Measurements from ENCODE around the gene HEPACAM2.

The HEPACAM2 gene

DNA sequence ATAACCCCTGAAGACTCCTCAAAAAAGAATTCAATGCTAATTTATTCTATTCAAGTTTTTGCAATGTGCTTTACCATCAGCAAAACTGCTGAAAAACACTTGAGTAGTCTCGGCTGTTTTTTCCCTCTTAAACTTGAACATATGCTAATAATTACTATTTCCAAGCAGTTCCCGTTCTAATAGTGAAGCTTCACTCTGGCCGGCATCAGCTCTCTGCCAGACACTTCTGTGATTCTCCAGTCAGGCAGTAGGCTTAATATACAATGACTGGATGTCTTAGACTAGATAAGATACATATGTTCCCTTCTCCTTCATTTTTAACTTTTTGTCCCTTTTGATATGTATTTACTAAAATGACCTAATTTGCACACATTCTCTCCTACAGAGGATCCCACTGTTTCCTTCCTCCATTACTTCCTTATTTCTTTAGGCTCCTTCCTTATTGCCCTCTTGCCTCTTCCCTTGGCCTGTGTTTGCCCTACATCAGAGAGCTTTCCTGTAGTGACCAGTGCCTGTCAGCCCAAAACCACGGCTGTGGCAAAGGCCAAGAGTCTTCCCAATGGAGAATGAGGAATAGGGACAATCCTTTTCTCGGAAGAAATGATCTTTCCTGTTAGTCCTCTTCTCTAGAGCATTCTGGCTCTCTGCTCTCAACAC, 23.5 kb downstream of the HEPACAM2 start:
- no peak for DNase-seq

DNA sequence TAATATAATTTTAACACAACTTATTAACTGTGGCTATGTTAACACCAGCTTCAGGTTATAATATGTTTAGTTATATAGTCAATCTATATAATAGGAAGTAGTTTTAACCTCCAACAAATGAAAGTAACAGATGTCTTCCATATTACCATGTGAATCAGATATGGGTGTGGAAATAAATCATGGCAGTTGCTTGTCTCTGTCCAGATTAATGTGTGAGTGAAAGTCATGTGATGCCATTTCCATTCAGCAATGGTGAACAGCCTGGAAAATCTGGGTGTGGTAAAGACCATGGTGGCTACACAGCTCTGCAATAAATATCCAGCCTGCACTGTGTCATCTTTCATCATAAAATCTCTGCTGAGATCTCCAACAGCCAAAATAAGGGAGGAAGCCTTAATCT, 27.8 kb downstream of the HEPACAM2 start:
- DNase-seq, result no peak

DNA sequence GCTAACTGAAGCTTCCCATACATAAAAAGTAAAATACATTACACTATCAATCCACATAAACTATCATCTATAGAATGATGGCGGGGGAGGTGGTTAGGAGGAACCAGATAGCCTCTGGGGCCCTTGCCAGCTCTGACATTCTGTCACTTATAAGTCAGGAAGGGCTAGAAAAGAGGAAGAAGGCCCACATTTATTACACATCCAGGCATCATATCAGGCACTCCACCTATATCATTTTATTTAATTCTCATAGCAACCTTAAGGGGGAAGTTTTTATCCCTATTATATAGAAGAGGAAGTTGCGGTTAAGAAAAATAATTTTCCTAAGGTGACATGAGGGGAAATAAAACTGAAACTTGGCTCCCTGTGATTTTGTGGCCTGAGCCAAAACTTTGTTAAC, 29.9 kb downstream of the HEPACAM2 start:
- DNase-seq, result peak in 1 of 2 donors; percentile 2

DNA sequence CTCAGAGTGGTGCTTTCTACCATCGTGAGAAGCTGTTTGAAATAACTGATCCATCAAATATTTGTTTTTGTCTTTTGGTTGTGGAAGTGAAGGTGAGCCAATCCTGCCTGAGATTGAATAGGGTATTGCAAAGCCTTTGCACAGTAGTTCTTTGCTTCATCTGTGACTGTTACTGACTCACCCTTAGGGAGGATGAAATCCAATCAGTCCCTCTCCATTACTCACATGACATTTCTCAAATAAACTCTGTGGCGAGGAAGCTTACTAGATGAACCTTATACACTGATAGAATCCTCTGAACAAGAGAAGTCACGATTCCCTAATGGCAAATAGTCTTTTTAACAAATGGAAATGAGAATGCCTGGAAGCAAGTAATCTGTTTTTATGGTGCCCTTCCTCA, 31.9 kb downstream of the HEPACAM2 start:
- no peak for DNase-seq

DNA sequence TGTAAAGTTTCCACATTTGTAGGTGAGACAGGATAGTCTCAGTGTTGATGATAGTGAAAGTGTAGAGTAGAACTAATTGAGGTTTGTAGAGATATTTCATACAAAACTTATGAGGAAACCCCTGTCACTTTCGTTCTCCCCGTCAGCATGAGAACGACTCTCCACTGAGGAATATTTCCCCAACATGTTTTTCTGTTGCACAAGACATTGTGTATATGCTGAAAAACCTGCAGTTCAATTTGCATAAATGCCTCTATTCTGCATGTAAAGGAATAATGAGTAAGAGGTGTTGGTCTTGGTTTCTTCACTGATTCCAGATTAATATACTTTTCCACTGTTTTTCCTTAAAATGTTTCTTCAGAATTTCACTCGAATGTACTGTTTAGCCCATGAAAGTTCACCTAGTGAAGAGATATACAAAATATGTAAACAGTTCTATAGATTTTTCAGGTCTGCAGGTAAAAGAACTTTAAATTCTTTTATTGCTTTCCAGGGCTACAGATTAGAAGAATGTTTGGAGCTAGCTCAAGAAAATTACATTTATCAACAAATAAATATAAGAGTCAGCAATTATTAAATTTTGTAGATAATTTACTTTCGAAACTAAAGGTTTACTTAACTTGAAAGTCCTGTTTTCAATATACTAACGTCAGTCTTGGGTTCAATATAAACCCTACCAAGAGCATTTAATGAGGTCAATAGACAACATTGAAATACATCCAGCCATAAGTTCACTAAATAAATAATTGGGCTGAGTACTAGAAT, 37.2 kb downstream of the HEPACAM2 start:
- no peak for DNase-seq

DNA sequence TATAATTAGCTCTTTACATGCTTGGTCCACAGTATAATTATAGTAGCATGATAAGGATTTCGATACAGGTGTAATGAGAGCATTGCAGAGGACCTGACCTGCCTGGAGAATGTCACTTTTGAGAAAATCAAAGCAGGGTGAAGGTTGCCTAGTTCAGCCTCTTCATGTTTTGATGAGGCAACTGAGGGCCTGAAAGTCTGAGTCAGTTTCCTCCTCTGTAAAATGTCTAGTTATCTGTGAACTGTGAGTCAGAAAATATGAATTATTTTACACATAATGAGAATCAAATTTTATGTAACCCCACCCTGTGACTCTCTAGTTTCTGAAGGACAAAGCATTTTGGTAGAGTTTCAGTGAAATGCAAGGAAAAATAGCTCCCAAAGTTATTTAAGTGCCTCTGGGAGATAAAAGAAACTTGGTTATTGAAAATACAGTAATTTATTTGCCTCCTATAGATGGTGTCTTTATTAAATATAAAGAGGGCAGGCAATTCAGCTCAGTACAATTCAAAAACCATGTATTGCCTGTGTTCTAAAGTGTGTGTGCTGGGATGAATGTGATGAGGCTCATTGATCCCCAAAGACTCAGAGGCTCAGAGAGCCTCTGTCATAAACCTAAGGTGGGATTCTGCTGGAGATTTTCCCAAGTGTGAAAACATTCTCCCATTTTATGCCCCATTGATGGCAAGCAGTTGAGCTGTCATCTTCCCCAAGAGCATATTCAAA, 40.8 kb downstream of the HEPACAM2 start:
- DNase-seq, result no peak

DNA sequence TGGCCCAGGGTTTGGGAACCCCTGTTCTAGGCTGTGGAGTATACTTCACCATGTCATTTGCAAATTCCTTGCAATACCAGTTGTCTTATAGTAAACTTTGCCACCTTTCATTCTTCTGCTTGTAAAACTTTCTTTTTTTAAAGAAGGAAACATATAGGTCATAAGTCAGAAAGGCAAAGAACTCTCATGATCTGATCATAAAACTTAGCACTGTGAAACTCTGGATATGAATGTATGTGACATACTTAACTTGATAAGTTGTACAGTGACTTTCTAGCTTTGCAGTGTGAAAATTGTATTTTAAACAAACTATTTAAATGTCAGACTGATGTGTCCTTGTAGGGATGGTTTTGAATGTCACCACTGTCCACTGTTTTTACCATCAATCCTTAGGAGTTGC, 47.1 kb downstream of the HEPACAM2 start:
- DNase-seq, result no peak

DNA sequence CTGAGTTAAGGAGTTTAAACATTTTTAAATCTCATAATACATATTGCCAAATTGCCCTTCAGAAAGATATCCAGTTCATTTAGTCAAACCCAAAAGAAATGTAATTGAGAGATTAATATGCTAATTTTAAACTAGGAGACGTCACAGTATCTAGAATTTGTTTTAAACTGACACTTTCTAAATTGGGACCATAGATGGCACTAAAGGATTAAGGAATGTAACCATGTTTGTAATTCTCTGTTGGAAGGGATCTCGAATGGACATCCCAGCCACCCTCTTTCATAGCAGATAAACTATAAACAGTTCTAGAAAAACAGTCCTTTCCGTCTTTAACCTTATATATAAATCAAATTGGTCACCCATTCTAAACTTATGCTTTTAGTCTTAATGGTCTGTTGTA, 48.1 kb downstream of the HEPACAM2 start:
- no peak for DNase-seq

DNA sequence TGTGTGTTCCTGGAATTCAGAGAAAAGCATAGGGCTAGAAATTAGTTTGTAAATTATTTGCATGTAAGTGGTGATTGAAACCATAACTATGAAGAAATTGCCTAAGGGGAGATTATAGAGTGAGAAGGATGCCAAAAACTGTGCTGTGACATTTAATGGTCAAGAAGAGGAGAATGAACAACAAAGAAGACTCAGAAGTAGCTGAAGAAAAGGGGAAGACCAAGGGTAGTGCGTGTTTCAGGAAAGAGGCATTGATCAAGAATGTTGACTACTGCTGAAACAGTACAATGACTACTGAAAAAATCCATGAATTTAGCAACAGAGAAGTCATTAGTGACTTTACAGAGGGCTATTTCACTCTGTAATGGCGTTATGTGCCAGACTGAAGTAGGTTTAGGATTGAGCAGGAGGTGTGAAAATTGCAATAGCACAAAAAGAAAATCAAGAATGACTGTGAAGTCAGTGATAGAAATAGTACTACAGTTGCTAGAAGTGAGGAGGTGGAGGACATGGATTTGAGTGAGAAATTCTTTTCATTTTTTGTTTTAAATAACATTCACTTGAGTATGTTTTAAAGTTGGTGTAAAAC, 49.2 kb downstream of the HEPACAM2 start:
- DNase-seq, result no peak

DNA sequence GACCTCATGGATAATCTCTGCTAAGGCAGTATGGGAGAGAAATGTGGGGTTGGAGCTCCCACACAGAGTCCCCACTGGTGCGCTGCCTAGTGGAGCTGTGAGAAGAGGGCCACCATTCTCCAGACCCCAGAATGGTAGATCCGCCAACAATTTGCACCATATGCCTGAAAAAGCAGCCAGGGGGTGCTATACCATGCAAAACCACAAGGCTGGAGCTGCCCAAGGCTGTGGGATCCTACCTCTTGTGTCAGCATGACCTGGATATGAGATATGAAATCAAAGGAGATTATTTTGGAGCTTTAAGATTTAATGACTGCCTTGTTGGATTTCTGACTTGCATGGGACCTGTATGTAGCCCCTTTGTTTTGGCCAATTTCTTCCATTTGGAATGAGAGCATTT, 51.0 kb downstream of the HEPACAM2 start:
- DNase-seq, result no peak

DNA sequence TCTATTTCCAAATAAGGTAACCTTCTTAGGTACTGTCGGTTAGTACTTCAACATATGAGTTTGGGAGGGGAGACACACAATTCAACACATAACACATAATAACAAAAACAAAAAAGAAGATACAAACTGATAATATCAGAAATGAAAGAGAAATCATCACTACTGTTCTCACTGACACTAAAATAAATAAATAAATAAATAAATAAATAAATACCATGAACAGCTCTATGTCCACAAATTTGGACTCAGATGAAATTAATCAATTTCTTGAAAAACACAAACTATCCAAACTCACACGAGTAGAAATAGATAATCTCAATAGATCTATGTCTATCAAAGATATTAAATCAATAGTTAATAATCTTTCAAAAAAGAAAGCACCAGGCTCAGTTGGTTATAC, 53.6 kb downstream of the HEPACAM2 start:
- no peak for DNase-seq

DNA sequence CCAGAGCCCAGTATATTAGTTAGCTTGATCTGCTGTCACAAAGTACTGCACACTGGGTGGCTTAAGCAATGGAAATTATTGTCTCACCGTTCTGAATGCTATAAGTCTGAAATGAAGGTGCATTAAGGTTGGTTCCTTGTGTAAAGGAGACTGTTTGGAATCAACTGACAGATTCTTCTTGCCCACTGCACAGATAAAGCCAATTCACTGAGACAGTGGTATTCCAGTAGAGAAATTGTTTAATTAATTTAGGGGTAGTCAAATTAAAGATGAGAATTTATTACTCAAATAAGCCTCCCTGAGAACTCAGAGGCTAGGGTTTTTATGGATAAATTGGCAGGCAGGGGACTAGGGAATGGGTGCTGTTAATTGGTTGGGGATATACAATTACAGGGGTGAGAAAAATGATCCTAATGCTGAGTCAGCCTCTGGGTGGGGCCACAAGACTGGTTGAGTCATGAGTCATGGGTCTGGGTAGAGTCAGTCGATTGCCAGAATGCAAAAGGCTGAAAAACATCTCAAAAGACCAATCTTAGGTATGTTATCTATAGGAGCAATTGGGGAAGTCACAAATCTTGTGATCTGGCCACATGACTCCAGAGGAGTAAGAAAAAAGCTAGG, 54.6 kb downstream of the HEPACAM2 start:
- DNase-seq, result no peak

DNA sequence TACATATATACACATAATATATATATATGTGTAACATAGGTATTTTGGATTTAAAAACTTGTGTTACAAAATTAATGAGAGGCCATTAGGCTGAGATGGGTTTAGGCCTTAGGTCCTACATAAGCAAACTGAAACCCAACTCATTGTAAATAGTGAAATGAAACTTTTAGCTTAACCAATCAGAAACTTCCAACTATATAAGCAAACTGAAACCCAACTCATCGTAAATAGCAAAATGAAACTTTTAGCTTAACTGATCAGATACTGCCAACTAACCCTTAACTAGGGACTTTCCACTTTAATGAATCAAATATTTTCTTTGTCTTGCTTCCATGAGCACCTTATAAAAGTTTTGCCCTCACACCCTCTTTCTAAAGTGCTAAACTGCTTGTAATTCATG, 60.8 kb downstream of the HEPACAM2 start:
- DNase-seq, result peak in 1 of 2 donors; percentile 48

DNA sequence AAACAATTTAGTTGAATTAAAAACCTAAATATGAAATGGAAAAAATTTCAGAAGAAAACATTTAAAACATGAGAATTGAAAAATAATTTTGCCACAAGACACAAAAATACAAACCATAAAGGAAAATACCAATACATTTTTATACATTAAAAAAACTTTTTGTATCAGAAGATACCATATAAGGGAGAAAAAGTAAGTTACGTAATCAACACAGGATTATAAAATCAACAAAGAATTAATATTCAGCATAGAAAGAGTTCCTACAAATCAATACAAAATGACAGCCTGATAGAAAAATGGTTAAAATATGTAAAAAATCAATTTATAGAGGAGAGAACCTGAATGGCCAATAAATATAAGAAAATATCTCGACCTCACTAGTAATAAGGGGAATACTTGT, 61.5 kb downstream of the HEPACAM2 start:
- no peak for DNase-seq

DNA sequence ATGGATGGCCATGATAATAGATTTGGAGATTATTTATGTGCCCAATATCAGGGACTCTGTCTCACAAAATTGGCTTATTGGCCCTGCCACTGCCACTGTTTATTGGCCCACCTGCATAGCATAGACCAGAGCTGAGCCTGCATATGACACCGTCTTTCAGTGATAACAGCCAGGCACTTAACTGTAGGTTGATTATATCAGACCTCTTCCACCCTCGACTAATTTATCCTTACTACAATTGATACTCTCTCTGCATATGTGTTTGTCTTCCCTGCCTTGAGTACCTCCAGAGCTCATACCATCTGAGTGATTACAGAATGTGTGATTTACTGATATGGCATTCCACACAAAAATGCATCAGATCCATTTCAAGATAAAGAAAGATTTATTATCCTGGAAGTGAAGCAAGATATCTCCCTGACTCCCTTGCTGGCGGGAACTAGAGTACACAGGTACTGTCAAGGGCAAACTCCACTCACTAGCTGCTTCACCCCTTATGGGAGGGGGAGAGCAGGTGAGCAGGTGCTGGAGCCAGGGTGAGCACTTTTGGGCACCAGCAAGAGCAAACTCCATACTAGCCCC, 65.0 kb downstream of the HEPACAM2 start:
- no peak for DNase-seq

DNA sequence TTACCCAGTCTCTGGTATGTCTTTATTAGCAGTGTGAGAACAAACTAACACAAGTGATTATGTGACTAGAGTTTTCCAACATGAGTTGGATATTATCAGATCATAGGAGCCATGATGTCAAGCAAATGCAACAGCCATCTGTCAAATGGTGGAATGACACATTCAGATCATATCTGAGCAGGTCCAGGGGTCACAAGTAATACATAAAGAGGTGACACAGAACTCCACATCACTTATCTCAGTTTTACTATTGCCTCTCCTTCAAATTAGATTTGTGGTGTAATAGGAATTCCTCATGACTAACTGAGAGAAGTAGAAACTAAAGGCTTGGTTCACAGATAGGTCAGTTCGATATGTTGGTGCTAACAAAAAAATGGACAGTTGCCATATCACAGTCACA, 65.9 kb downstream of the HEPACAM2 start:
- DNase-seq, result no peak

DNA sequence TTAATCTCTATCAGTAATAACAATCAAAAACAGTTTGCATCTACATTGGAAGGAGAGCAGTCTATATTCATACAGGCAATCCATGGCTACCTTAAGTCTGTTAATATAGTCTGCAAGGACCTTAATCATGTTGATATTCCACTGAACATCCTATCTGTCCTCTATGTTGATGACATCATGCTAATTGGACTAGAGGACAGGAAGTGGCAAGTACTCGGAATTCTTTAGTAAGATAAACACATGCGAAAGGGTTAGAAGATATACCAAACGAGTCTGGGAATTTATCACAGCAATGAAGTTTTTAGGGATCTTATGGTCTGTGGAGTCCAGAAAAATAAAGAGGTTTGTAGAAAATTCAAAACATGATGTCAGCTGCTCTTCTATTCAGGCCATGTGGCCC, 66.8 kb downstream of the HEPACAM2 start:
- DNase-seq, result no peak

DNA sequence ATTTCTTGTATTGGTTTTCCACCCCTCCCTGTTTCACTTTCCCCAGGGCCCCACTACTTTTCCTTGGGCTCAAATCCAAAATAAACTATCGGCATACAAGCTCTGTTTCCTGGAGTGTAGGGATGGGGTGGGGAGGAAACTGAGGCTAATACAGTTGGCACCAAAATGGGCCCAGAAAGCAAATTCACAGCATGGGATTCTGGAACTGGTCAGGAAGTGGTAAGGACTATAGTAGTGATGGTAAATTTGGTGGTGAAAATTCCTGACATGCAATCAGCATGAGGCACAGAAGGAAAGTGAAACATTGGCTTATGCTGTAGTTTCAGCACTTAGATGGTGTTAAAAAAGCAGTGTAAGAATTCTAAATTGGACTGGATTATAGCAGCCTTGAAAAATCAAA, 69.4 kb downstream of the HEPACAM2 start:
- DNase-seq, result no peak

DNA sequence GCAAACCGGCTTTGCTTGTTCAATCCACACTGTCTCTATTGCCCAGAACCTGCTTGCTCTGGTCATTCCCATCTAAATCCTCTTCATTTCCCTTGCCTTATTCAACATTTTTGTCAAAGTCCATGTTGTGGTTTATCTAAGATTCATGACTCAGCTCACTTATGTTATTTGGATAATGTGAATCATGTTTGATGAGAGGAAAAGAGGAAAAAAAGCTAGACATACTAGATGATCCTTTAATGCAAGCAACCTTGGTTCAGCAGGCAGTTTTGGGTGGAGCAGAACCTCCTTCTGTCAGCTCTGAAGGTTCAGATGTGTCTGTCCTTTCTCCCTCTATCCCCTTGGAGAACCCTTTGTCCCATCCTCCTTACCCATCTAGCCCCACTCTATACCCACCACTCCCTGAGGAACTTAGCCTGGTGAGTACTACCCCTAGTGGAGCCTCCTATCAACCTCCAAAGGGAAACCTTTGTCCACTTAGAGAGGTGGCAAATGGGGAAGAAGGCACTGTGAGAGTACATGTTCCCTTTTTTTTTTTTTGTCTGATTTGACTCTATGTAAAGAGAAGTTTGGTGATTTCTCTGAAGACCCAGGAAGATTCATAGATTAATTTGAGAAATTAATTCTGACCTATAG, 76.0 kb downstream of the HEPACAM2 start:
- no peak for DNase-seq

DNA sequence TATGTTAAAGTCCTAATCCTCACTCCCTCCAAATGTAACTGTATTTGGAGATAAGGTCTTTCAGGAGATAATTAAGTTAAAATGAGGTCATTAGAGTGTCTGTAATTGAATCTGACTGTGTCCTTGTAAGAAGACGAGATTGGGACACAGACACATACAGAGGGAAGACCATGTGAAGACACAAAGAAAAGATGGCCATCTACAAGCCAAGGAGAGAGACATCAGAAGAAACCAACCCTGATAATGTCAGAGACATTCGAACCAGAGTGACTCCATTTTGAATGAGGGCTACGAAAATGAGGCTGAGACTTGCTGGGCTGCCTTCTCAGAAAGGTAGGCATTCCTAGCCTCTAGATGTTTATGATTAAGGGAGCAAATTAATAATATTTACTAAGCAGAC, 77.5 kb downstream of the HEPACAM2 start:
- DNase-seq, result no peak

DNA sequence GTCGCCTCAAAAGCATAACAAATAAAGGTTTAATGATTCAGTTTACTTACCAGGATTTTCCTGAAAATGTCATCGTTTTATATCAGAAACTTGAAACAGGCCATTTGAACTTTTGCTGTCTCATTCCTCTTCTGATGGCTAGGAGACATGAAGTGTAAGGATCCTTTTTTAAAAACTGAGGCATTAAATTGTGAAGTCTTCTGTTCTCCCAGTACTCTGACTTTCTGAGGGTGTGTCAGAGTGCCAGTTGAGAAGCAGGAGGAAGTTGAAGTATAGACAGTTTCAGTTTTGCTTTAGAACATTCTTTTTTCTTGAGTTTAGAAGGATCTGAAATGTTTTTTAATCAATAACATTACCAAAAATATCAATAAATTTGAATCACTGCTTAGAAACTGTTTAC, 78.1 kb downstream of the HEPACAM2 start, which contains the start of gene SAMD9L:
Gene SAMD9L, minus strand, starts transcription at position 242 of the 400 bp plus-strand sequence. CDS start 12,414 bp downstream, outside the sequence.
- peak in 1 of 2 donors; percentile 34 for DNase-seq

DNA sequence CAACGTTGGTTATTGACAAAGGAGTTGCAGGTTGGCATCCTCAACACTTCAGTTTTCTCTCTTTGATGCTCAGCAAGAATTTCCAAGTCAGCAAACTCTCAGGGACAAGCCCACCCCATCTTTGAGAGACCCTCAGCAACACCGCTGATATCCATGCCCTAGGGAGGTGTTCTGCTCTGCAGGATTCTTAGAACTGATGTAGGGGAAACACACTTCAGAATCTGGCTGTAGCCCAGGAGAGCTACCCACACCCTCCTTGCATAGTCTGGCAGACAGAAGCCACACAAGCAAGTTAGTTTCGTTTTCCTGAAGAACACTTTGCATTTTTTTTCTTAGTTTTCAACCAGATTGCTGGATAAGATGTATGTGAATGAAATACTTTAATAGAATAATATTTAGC, 78.9 kb downstream of the HEPACAM2 start:
- peak; percentile 15 to 49 for DNase-seq

Measured in CD4-positive, alpha-beta T cell treated with Interleukin-1 beta for 1 hour (primary cell).